Endothelial cell of umbilical vein (primary cell): ENCODE measurements around the gene B4GALNT1. TPM values are rescaled to one million over a fixed set of nuclear protein-coding genes. Genes with fewer than 3 reads are reported as not detected.

Experiments used
- BruUV-seq: library from RNA; stranded (reverse); fragments of 400-500 nt; replicated peaks from 2 replicates; lab custom pipeline; 2021; lab: Mats Ljungman, UMichigan
- CTCF ChIA-PET: fragments of 300-600, 350-600 bp; sonication (Branson Sonifier 250); formaldehyde crosslinking; loops from one replicate; lab custom pipeline; 2021; ENCODE audit warnings: antibody characterized with exemption, inconsistent platforms; lab: Charles Lee
- POLR2A ChIA-PET: fragments of 300-600, 350-600 bp; sonication (Branson Sonifier 250); formaldehyde crosslinking; loops from one replicate; lab custom pipeline; 2021; ENCODE audit warnings: antibody characterized with exemption, inconsistent platforms; lab: Charles Lee
- DNase-seq: peaks from one replicate; pipeline ENCODE4 v3.0.0-alpha.2; 2011; ENCODE audit warnings: low read depth, low spot score
- FAIRE-seq: peaks from 2 replicates; lab custom pipeline; 2011; peaks lifted over from hg19 to GRCh38; lab: Jason Lieb, UNC
- H2AFZ ChIP-seq: 2 replicates; pipeline ENCODE4 v1.6.0; 2012; ENCODE audit warnings: low read depth, low read length, control low read depth, inconsistent platforms
- H3K27ac ChIP-seq: 2 replicates; pipeline ENCODE4 v1.5.1; 2011; ENCODE audit warnings: low read depth, mild to moderate bottlenecking, control low read depth, low read length, moderate library complexity; ENCODE audit not compliant: insufficient read depth
- H3K27me3 ChIP-seq, 2 experiments: 2 replicates each; pipeline versions ENCODE4 v1.6.0 to v1.6.1; 2011; ENCODE audit warnings: low read length in 2 of 2, mixed read lengths in 1 of 2; ENCODE audit not compliant: control insufficient read depth in 2 of 2, insufficient read depth in 2 of 2
- H3K36me3 ChIP-seq, 2 experiments: 2 replicates in 1 of 2; 3 replicates in 1 of 2; pipeline ENCODE4 v1.5.1; 2011; ENCODE audit warnings: low read length in 2 of 2, mild to moderate bottlenecking in 1 of 2, moderate library complexity in 1 of 2; ENCODE audit not compliant: control insufficient read depth in 2 of 2, insufficient read depth in 2 of 2; ENCODE audit errors: extremely low read depth in 1 of 2
- H3K4me1 ChIP-seq: 3 replicates; pipeline ENCODE4 v1.5.1; 2011; ENCODE audit warnings: mild to moderate bottlenecking, low read length; ENCODE audit not compliant: control insufficient read depth, insufficient read depth; ENCODE audit errors: extremely low read depth
- H3K4me2 ChIP-seq: 2 replicates; pipeline ENCODE4 v1.6.1; 2011; ENCODE audit warnings: low read length, control low read depth, mixed read lengths; ENCODE audit not compliant: insufficient read depth
- H3K4me3 ChIP-seq, 3 experiments: fragments of 200-600 bp in 1 of 3; sonication (generic), shearing (Covaris generic) in 1 of 3; replicated peaks in 1 of 3; 2 replicates each; pipeline ENCODE4 v1.5.1; 2011 to 2016; ENCODE audit warnings: control low read depth in 3 of 3, low read length in 3 of 3, mild to moderate bottlenecking in 2 of 3, inconsistent platforms in 1 of 3, low read depth in 1 of 3, moderate library complexity in 1 of 3; ENCODE audit not compliant: insufficient read depth in 1 of 3
- H3K79me2 ChIP-seq: 2 replicates; pipeline ENCODE4 v1.6.0; 2012; ENCODE audit warnings: low read length, inconsistent platforms; ENCODE audit not compliant: control insufficient read depth, insufficient read depth
- H3K9ac ChIP-seq: replicated peaks from 2 replicates; pipeline ENCODE3; 2011; ENCODE audit warnings: low read length, control low read depth; ENCODE audit not compliant: insufficient read depth; ENCODE audit errors: extremely low read depth
- H3K9me1 ChIP-seq: replicated peaks from 3 replicates; pipeline ENCODE4 v1.6.0; 2011; ENCODE audit warnings: mild to moderate bottlenecking, low read length; ENCODE audit not compliant: control insufficient read depth, insufficient read depth; ENCODE audit errors: extremely low read depth
- H3K9me3 ChIP-seq: replicated peaks from 2 replicates; pipeline ENCODE4 v1.5.1; 2012; ENCODE audit warnings: low read length, inconsistent platforms; ENCODE audit not compliant: control insufficient read depth, insufficient read depth
- H4K20me1 ChIP-seq: replicated peaks from 2 replicates; pipeline ENCODE3; 2011; ENCODE audit warnings: mild to moderate bottlenecking, low read length; ENCODE audit not compliant: control insufficient read depth, insufficient read depth; ENCODE audit errors: extremely low read depth
- EZH2 ChIP-seq: IDR thresholded peaks from 2 replicates; pipeline ENCODE4 v1.6.1; 2012; ENCODE audit warnings: borderline replicate concordance, low read depth, mild to moderate bottlenecking, moderate library complexity, low read length, inconsistent platforms; ENCODE audit not compliant: severe bottlenecking
- FOS ChIP-seq: IDR thresholded peaks from 2 replicates; pipeline ENCODE4 v1.6.1; 2011; ENCODE audit warnings: mild to moderate bottlenecking, low read length, moderate library complexity, borderline replicate concordance; ENCODE audit not compliant: insufficient read depth
- GATA2 ChIP-seq: IDR thresholded peaks from 2 replicates; pipeline ENCODE4 v1.7.0; 2011; ENCODE audit warnings: low read depth, mild to moderate bottlenecking, moderate library complexity, mixed read lengths, low read length; ENCODE audit not compliant: insufficient read length, insufficient read depth
- JUN ChIP-seq: IDR thresholded peaks from 2 replicates; pipeline ENCODE4 v1.6.1; 2011; ENCODE audit warnings: borderline replicate concordance, low read depth; ENCODE audit not compliant: insufficient read length, insufficient read depth
- MYC ChIP-seq: IDR thresholded peaks from one replicate; pipeline ENCODE4 v1.6.1; 2011; ENCODE audit warnings: mild to moderate bottlenecking, low read depth, low read length
- POLR2A ChIP-seq: IDR thresholded peaks from 2 replicates; pipeline ENCODE4 v1.6.1; 2012; ENCODE audit warnings: low read depth, mild to moderate bottlenecking, control low read depth, low read length
- POLR2AphosphoS5 ChIP-seq: IDR thresholded peaks from 2 replicates; pipeline ENCODE4 v1.6.1; 2012; ENCODE audit warnings: low read depth, mild to moderate bottlenecking, control low read depth, low read length, moderate library complexity; ENCODE audit not compliant: insufficient read depth
- dilution Hi-C: fragments of 300-500 bp; cut with MboI; formaldehyde crosslinking; loops from one replicate; pipeline ENCODE4 v1.15.0; 2019; ENCODE audit warnings: low sequenced_read_pairs; ENCODE audit not compliant: extremely low pct_ligation_motif_present
- intact Hi-C: fragments of 100-400 bp; cut with micrococcal nuclease; formaldehyde crosslinking; loops from one replicate; pipeline ENCODE4 v1.10.0; 2022
- polyA plus RNA-seq, 4 experiments: library from polyadenylated mRNA; depleted of rRNA in 3 of 4; stranded (reverse) in 3 of 4; unstranded in 1 of 4; fragments of >200 nt; gene quantifications; 2 replicates each; pipeline versions ENCODE4 v1.2.1 to v1.2.3, GENCODE V29; 2011 to 2012; ENCODE audit warnings: missing spikeins in 1 of 4
- total RNA-seq: library from RNA; stranded (reverse); gene quantifications from 2 replicates; pipeline ENCODE4 v1.2.3, GENCODE V29; 2021
- TF ChIP-seq, protein P1 (sequence below), 2 donors: IDR thresholded peaks; 1 replicate in 1 of 2; 2 replicates in 1 of 2; pipeline ENCODE4 v1.5.1; 2011; ENCODE audit warnings: low read length in 2 of 2, mild to moderate bottlenecking in 2 of 2, moderate library complexity in 2 of 2, control low read depth in 1 of 2, inconsistent platforms in 1 of 2, low read depth in 1 of 2; ENCODE audit not compliant: insufficient read depth in 1 of 2; ENCODE audit errors: extremely low read depth in 1 of 2
- TF ChIP-seq, protein P2 (sequence below): IDR thresholded peaks from 2 replicates; pipeline ENCODE4 v1.6.1; 2011; ENCODE audit not compliant: insufficient read depth, insufficient read length

B4GALNT1 gene
- total and polyA plus RNA-seq, 2 donors (not counting 3 experiments of a cell fraction or from before 2014, with no cell fraction given), result 0.33 to 0.35 TPM

DNA sequence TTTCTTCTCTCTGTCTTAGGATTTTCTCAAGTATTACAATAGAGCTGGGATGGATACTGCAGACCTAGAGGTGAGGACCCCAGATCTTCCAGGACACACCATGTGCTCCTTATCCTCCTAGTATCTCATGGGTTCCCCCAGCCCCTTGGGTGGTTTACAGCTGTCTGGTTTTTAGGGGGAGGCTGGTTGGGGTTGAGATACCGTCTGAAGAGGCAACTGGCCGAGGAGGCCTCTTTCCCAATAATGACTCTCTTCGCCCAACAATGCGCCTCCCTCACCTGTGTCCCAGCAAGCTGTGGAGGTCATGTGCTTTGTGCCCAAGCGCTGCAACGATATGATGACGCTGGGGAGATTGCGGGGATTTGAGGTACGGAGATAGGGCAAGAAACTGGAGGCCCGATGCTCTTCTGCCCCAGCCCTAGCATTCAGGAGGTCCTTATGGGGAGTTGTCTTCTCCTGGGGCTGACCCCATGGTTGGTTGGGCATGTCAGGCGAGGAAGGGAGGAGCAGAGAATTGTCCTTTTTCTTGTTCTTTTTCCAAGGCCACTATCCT, 18.0 kb downstream of the B4GALNT1 start:
- peaks cover 19 to 29% of the 10 kb centered on the region in 2 experiments for H3K27me3 ChIP-seq
- no TSS peak for BruUV-seq
- POLR2A ChIA-PET, result no interaction called here
- no peaks in the 10 kb centered on the region for H3K36me3 ChIP-seq
- H3K4me1 ChIP-seq, result peaks cover 3% of the 10 kb centered on the region
- no peaks in the 10 kb centered on the region for H3K9me1 ChIP-seq
- DNase-seq (no peak), FAIRE-seq (no peak)
- dilution Hi-C loops, result no loop called here
- CTCF ChIA-PET, result interaction anchor here (1.4 to 5.7 kb wide), 3 partner anchors 16 to 31 kb away, joined by 3 to 54 read pairs (median 8); partner anchors contain the start of gene B4GALNT1
- H3K79me2 ChIP-seq, result no peaks in the 10 kb centered on the region
- H3K9ac ChIP-seq, result no peak overlapping the region
- TF ChIP-seq GATA2 (no peak), JUN (no peak), EZH2 (no peak), POLR2AphosphoS5 (no peak), POLR2A (no peak), MYC (no peak), FOS (no peak)
- TF ChIP-seq, protein P1, sequence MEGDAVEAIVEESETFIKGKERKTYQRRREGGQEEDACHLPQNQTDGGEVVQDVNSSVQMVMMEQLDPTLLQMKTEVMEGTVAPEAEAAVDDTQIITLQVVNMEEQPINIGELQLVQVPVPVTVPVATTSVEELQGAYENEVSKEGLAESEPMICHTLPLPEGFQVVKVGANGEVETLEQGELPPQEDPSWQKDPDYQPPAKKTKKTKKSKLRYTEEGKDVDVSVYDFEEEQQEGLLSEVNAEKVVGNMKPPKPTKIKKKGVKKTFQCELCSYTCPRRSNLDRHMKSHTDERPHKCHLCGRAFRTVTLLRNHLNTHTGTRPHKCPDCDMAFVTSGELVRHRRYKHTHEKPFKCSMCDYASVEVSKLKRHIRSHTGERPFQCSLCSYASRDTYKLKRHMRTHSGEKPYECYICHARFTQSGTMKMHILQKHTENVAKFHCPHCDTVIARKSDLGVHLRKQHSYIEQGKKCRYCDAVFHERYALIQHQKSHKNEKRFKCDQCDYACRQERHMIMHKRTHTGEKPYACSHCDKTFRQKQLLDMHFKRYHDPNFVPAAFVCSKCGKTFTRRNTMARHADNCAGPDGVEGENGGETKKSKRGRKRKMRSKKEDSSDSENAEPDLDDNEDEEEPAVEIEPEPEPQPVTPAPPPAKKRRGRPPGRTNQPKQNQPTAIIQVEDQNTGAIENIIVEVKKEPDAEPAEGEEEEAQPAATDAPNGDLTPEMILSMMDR (IDR thresholded peaks at IDR 0.05; ENCODE audit: extremely low read depth in 1 of 2, insufficient read depth in 1 of 2, low read depth in 1 of 2, low read length in 2 of 2), result no peak
- TF ChIP-seq, protein P2, sequence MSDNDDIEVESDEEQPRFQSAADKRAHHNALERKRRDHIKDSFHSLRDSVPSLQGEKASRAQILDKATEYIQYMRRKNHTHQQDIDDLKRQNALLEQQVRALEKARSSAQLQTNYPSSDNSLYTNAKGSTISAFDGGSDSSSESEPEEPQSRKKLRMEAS, result no peak
- intact Hi-C loops, result no loop called here
- H3K4me2 ChIP-seq, result no peak overlapping the region
- H3K9me3 ChIP-seq, result no peaks in the 10 kb centered on the region
- no peak overlapping the region for H2AFZ ChIP-seq
- no peak overlapping the region for H3K4me3 ChIP-seq
- H3K27ac ChIP-seq, result no peak overlapping the region
- H4K20me1 ChIP-seq, result no peaks in the 10 kb centered on the region
